Measurements from ENCODE around the gene TLL2.

The TLL2 gene

DNA sequence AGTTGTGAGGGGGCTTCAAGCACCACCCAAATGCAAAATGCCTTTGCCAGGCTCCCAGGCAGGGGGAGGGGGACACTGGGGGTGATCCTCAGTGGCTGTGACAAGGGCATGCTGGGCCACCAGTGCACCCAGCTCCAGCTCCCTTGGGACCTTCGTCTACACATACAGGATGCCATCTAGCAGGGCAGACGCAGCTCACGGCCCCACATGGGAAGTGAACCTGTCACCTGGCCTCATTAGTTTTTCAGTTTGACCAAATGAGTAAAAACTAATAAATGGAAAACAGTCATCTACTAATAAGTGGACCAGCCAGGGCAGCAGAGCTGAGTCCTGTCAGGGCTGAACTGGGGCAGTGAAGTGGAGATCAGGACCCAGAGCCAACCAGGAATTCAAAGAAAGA is 50.2 kb downstream of the TLL2 start:
- DNase-seq (ENCODE audit: low read depth in 2 of 2) = no peak

DNA sequence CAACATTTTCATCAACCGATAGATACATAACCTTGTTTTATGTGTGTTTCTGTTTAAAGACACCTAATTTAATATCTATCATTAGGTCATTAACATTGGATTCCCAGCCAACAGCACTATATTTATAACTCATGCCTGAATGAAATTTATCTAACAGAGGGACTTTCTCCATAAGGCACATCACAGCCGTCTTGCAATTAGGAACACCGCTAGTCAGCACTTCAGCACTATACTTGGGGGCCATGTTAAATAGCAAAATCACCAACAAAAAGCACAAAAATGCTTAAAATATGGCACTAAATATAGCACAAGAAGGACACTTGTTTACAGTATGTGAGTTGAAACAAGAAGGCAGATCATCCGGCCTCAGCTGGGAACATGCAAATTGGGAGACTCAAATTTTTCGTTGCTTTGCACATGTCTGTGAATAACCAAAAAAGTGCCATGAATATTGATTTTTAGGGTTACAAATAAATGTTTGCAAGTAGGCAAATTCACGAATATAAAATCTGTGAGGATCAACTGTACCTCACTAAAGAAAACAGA is 51.0 kb downstream of the TLL2 start:
- DNase-seq (ENCODE audit: low read depth in 2 of 2) = no peak

DNA sequence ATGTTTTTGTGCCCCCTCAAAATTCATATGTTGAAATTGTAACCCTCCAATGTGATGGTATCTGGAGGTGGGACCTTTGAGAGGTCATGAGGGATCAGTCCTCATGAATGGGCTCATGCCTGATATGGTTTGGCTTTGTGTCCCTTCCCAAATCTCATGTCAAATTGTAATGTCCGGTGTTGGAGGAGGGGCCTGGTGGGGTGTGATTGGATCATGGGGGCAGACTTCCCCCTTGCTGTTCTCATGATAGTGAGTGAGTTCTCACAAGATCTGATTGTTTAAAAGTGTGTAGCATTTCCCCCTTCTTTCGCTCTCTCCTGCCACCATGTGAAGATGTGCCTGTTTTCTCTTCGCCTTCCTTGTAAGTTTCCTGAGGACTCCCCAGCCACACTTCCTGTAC is 53.4 kb downstream of the TLL2 start:
- no peak for DNase-seq (ENCODE audit: low read depth in 2 of 2)

DNA sequence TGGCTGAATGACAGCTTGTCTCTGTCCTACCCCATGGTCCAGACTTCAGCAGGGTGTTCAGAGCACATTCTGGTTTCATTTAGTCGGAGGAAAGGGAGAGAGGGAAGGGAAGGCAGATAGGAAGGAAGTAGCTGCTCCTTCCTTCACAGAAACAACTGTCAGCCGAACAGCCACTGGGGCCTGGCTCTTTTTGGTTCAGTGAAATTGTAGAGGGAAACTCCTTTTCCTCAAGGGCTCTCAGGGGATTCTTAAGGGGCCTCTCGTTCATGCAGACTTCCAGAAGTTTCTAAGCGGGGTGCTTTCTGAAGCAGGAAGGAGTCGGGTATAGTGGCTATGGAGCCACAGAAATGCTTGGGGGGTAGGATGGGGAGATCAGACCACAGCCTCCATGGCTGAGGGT is 56.4 kb downstream of the TLL2 start:
- no peak for DNase-seq (ENCODE audit: low read depth in 2 of 2)

DNA sequence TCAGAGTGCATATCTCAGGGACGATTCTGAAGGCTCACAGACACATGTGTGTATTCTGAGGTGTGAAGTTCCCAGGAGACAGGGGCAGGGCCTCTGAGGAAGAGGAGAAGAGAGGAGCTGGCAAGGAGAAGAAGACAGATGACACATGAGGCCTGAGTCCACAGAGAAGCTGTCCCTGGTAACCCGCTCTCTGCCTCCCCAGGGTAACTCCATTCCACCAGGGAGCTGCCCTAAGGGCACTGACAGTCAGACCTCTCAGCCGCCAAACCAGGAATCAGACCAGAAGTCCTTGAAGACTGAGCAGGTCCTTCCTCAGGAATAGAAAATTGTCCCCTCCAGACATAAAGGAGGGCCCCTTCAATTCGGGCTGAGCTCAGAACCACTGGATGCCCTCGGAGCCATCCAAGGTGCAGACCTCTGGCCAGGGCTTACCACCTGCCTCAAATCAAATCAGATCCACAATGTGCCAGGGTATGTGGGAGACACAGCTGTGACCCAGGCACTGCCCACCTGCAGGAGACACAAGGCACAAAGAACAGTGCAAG is 57.4 kb downstream of the TLL2 start:
- DNase-seq (ENCODE audit: low read depth in 2 of 2) = no peak

DNA sequence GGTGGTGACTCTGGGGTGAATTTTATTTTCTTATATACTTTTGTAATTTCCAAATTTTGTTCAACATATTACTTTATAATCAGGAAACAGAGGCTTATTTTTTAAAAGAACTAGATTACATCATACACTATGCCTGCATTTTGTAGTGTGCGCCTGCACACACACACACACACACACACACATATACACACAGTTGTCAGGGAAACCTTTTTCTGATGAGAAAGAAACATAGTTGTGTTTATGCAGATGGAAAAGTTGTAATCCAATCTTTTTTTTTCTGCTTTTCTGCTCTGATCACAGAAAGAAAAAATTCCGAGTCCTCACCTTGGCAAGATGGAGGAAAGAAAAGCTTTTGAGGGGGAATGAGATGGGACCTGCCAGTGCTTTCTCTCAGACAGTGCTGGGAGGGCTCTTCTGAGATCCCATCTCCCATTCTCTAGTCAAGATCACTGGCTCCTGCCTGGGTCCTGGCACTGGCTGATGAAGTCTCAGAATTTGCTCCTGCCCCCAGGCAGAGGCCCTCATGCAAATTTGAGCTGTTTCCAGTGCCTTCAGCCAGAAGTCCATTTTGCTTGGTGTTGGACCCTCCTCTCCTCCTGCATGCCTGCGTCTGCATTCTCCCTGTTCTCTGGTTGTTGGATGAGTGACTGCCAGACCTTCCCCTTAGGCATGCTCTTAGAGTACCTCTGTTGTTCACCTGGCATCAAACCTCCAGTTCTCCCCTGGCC is 59.7 kb downstream of the TLL2 start:
- no peak for DNase-seq (ENCODE audit: low read depth in 2 of 2)

DNA sequence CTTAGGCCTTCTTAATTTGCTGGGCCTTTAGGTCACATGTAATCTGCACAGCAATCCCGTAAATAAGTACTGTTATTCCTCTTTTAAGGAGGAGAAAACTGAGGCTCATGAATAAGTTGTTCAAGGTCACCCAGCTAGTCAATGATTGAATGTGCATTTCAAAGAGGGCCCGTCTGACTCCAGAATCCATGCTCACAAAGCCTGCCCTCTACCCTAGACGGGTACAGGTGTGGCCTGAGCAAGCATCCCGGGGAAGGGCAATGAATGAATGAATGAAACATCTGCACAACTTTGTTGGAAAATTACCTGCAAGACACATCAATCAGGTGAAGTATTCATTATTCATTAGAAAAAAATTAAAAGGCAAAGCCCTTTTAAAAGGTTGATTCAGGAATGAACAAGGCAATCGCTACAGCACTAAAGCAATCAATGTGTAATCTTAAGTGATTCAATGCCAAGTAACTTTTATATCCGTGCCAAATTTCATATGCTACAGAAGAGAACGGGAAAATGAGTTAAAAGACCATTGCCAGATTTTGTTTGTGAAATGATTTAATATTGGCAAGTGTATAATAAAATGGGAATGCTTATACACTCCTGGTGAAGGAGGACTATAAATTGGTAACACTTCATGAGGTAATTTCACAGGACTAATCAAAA is 61.1 kb downstream of the TLL2 start:
- no peak for DNase-seq (ENCODE audit: low read depth in 2 of 2)

DNA sequence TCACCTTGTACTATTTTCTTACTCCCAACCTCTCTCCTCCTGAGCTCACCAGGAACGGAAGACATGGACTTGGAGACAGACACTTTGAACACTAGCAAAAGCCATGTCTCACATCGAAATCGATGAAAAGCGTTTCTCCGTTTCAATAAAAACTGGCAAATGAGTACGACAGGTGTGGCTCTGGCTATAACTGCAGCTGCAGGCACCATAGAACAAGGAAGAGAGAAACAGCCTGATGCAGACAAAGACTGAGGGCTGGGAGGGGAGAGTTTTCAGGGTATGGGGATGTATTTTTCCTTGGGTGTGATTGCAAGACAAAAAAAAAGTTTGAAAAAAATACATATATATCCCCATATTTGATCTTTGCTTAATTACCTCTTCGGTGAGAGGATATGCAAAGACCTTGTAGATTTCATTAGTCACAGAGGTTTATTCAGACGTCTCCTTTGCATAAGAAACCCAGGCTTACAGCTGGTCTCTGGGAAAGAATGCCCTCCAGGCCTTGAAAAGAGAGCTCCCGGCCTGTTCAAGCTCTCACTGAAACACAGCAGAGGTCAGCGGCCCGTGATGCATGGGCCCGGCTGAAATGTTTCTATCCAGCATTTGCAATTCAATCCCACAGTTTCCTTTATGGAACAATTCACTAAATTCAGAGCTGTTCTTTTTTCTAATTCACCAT is 63.1 kb downstream of the TLL2 start:
- DNase-seq (ENCODE audit: low read depth in 2 of 2) = no peak

DNA sequence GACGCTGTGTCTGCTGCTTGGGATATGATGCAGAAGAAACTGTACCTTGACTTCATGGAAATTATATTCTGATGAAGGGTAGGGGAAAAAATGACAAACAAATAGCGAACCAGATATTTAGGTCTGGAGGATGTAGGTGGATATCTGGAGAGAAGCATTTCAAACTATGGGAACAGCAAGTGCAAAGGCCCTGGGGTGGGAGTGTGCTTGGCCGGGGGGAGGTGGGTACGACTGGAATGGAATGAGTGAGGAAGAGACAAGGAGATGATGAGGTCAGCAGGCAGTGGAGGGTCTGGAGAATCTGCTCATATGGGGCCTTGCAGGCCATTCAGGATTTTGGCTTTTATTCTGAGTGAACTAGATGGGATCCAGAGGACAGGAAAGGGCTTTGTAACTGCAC is 65.2 kb downstream of the TLL2 start:
- DNase-seq (ENCODE audit: low read depth in 2 of 2) = no peak

DNA sequence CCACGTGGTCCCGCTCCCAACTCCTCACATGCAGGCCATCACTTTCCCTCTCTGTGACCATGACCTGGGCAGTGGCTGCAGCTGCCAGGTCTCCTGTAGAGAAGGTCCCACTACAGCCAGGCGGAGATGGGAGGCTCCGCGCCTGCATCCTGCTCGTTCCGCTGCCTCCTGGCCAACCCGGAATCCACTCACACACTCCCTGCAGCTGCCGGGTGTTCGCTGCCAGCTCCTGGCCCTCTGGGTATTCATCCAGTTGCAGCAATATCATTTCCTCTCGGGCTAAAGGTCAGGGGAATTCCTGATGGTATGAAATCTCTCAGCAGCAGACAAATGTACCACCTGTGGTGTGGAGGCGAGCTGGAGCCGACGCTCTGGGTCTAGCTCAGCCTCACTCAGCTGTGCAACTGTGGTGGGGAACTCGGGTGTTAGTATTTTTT is 65.7 kb downstream of the TLL2 start:
- DNase-seq (ENCODE audit: low read depth in 2 of 2) = no peak

DNA sequence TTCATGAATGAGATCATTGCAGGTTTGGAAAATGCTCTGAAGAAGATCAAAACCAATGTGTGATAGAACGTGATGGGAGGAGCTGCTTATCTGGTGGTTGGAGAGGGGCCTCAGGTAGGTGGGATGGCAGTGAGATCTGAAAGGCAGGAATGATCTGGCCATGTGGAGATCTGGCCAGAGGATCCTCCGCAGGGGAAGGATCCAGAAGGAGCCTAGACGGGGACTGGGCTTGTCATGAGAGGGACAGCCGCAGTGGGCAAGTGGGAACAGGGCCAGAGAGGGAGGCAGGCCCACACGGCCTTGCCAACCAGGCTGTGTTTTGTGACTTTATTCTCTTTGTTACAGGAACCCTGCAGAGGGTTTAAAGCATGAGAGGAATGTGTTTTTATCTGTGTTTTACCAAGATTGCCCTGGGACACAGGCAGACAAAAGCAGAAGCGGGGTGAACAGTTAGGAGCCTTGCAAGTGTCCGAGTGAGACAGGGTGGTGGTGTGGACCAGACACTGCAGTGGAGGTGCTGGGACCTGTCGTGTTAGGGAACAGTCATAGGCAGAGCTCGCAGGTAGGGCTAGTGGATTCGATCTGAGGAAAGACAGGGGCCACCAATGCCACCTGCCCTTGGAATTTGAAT is 66.6 kb downstream of the TLL2 start:
- DNase-seq (ENCODE audit: low read depth in 2 of 2) = no peak

DNA sequence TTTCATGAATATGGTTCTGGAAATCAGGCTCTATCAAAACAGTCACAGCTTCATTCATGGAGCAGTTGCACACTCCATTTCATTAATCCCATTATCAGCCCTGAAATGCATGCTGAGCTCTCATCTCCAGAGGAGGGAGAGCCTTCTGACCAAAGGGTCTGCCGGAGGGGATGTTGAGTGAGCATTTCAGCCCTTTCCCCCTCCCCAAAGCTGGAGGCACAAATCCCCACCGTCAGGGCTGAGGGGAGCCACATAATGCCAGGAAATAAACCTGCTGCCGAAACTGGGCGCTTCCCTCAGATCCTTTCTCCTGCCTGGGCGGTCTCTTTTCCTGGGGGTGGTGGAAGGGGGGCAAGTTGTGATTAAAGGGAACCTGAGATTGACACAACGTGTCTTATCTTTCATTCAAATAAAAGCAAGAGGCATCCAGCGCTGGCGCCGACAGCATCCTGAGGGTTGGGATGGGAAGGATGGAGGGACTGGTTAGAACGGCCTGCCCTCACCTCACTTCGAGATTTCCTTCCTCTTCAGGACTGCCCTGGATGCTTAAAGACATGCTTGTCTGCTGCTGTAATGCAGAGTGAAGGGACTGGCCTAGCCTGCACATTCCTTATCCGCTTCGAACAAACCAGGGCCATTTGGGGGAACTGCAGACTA is 71.6 kb downstream of the TLL2 start:
- DNase-seq (ENCODE audit: low read depth in 2 of 2) = no peak

DNA sequence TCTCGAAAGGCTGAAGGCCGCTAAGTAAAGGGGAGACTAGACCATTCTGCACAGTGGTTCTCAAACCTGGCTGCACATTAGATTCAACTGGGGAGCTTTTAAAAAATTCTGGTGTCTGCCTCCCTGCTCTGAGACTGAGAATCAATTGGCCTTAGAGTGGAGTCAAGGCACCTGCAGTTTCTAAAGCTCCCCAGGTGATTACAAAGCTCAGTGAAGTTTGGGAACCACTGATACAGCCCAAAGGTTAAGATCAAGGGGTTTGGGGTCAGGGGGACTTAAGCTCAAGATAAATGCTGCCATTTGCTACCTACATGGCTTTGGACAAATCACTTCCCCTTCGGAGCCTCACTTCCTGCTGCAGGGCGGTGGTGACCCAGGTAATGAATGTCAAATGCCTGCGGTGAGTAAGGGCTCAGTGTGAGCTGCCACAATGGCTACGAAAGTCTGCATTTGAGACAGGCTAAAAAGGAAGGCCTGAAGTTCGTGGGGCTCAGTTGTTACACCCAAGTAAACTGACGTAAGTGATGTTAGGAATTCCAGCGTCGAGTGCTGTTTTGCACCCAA is 72.3 kb downstream of the TLL2 start:
- DNase-seq (ENCODE audit: low read depth in 2 of 2) = no peak

DNA sequence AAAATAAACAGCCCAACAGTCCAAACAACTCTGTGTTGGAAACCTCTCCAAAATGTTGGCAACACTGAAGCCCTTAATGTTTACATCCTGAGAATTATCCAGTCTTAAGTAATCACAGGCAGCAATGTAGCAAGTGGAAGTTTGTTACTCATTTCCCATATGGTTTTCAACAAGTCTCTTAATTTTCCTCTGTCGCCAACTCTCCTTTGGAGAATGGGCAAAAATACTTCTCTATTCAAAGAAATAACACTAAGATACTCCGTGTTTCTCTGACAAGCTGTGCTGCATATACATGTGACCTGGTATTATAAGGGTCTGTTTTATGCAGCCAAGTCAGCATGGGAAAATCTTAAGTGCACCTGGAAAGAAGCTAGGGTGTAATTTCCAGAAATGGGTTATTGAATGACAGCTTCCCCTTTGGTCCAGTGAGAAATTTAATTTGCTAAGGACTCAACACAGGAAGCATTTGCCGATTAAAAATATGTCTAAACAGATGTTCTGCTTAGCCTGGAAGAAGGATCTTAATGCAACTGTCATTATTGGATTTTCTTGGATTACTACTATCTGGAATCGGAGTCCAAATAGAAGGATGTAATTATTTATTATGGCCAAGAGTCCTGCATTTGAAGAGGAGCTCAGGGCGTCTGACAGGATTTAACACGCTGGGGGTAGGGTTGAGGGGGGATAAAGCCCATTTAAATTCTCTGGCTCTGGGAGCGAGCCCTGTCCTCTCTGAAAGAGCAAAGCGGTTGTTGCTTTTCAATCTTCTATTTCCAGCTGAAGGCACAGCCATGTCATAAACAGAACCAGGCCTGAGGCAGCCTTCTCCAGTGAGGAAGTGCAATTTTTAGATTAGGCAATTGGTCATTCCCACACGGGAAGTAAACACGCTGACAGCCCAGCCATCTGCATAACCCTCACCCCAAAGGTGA is 73.1 kb downstream of the TLL2 start:
- no peak for DNase-seq (ENCODE audit: low read depth in 2 of 2)

DNA sequence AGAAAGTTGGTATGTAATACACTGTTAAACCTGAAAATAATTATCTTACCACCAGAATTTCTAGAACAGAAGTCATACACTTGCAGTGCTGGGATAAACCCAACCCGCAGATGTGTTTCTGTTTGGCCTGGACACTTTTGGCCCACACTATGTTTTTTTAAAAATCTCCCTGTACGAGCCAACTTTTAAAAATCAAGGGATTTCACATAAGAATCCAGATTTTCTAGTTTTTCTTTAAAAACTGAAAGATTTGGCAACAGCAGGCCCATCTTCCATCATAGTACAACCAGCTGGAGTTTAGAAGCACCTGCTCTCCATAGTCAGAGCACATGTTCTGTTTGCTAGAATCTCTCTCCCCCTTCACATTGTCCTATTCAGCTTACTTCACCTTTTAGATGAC is 74.0 kb downstream of the TLL2 start:
- DNase-seq (ENCODE audit: low read depth in 2 of 2) = no peak

DNA sequence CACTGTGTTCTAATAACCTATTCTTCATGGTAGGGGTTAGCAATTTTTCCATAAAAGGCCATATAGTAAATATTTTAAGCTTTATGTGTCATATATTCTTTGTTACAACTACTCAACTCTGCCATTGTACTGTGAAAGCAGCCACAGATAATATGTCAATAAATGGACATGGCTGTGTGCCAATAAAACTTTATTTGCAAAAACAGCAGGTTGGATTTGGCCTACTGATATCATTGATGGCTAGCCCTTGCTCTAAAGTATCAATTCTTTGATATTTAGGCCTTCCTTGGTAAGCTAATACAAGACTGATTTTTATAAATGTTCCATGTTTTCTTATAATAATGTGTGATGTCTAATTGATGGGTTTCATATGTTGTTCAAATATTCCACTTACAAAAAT is 77.7 kb downstream of the TLL2 start:
- no peak for DNase-seq (ENCODE audit: low read depth in 2 of 2)

DNA sequence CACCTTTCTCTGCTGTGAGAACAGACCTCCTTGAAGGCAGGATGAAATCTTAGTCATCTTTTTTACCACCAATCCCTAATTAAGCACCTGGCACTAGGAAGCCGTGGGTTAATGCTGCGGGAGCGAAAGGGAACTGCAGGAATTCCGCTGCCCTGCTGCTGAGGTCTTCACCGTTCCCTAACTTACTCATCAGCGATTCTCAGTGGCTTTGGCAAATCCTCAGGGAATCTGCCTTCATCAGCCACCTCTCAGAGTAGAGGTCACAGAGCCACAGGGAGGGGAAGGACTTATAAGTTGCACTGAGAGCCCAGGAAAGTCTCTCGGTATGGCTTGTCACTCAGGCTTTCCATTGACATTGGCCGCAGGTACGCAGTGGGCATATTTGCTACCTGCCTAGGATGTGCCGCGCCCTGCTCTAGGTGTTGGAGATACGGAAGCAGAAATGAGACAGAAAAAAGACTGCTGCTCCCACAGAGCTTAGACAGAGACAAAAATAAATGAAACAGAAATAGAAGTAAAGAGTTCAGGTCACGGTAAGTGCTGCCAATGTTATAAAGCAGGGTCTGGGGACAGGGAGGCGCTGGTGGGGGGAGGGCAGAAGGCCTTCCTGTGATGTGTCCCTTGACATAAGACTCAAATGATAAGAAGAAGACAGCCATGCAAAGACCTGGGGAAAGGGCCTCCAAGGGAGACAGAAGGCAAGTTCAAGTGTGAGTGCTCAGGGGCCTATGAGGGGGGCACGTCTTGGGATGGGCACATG is 82.3 kb downstream of the TLL2 start:
- DNase-seq (ENCODE audit: low read depth in 2 of 2) = no peak

DNA sequence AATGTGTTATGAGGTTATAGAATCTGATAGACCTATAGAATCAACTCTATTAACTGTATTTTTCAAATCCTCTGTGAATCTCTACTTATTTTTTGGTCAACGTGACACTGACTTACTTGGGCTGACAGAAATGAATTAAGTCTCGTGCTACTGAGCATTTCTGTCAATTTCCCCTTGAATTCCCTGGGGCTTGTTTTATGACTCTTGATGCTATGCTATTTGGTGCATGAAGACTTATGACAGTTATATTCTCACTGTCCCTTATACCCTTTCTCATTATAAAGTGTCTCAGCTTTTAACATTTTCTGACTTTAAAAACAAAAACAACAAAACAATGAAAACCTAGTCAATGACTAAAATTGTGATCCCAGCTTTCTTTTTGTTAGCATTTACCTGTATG is 86.4 kb downstream of the TLL2 start:
- DNase-seq (ENCODE audit: low read depth in 2 of 2) = no peak

DNA sequence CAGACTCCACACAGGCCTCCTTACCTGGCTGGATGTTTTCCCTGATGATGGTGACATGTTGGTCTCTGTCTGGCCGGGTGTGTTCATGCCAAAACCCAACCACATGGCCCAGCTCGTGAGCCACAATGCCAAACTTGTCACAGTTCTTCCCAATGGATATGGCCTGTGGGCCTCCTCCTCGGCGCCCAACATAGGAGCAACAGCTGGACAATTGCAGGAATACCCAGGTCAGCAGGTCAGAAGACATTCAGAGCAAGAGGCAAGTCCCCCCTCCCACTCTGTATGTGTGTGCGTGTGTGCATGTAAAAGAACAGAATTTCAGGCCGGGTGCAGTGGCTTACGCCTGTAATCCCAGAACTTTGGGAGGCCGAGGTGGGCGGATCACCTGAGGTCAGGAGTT is 91.2 kb downstream of the TLL2 start:
- no peak for DNase-seq (ENCODE audit: low read depth in 2 of 2)

Measured in stimulated activated CD8-positive, alpha-beta memory T cell treated with anti-CD3 and anti-CD28 coated beads, Interleukin-15, amount 100 ng/mL, for 4 hours (primary cell).